GM18907 (cell line): ENCODE results near the gene PPM1E.
"Not testable (repeated sequence)": the region's sequence is repeated elsewhere in the genome, so short reads cannot be mapped to it uniquely, and the experiment has no call there.

Experiments used
- ATAC-seq: cut with Tn5 transposase; IDR thresholded peaks from one replicate; pipeline ENCODE4 v1.9.1; 2021; ENCODE audit warnings: mild to moderate bottlenecking, moderate library complexity; ENCODE audit not compliant: unreplicated experiment

The PPM1E gene

GRCh38 chr17:58778482-58778881, 22.8 kb downstream of the PPM1E start:
- ATAC-seq, result not testable (repeated sequence)

GRCh38 chr17:58779446-58779845, 23.8 kb downstream of the PPM1E start:
- no peak for ATAC-seq

GRCh38 chr17:58783380-58783779, 27.7 kb downstream of the PPM1E start:
- no peak for ATAC-seq

GRCh38 chr17:58785097-58785496, 29.4 kb downstream of the PPM1E start:
- ATAC-seq, result no peak

- ATAC-seq, result no peak
Observed at GRCh38 chr17:58786586-58787295, 31.1 kb downstream of the PPM1E start.

GRCh38 chr17:58788199-58788598, 32.5 kb downstream of the PPM1E start:
- no peak for ATAC-seq

GRCh38 chr17:58789160-58789559, 33.5 kb downstream of the PPM1E start:
- no peak for ATAC-seq

GRCh38 chr17:58789831-58790230, 34.2 kb downstream of the PPM1E start:
- ATAC-seq, result no peak

- not testable (repeated sequence) for ATAC-seq
Observed at GRCh38 chr17:58794508-58794907, 38.9 kb downstream of the PPM1E start.

GRCh38 chr17:58802188-58802587, 46.5 kb downstream of the PPM1E start:
- no peak for ATAC-seq

GRCh38 chr17:58806046-58806445, 50.4 kb downstream of the PPM1E start:
- no peak for ATAC-seq

- ATAC-seq, result no peak
Observed at GRCh38 chr17:58808609-58809563, 53.2 kb downstream of the PPM1E start.

- ATAC-seq, result no peak
Observed at GRCh38 chr17:58809564-58809936, 53.9 kb downstream of the PPM1E start.

- ATAC-seq, result no peak
Observed at GRCh38 chr17:58811290-58811689, 55.6 kb downstream of the PPM1E start.

GRCh38 chr17:58813712-58814111, 58.1 kb downstream of the PPM1E start:
- ATAC-seq, result no peak

- ATAC-seq, result no peak
Observed at GRCh38 chr17:58818654-58819053, 63.0 kb downstream of the PPM1E start.

GRCh38 chr17:58822148-58823050, 66.7 kb downstream of the PPM1E start:
- no peak for ATAC-seq

GRCh38 chr17:58823051-58823525, 67.4 kb downstream of the PPM1E start:
- ATAC-seq, result no peak

GRCh38 chr17:58829172-58829637, 73.6 kb downstream of the PPM1E start:
- ATAC-seq, result no peak

GRCh38 chr17:58831780-58832179, 76.1 kb downstream of the PPM1E start:
- ATAC-seq, result no peak

GRCh38 chr17:58832514-58832913, 76.9 kb downstream of the PPM1E start:
- ATAC-seq, result no peak
